GM18870 (cell line): Measurements from ENCODE around the gene DUSP15.
"Not testable (repeated sequence)": the region's sequence is repeated elsewhere in the genome, so short reads cannot be mapped to it uniquely, and the experiment has no call there.

ENCODE experiments used
- ATAC-seq: cut with Tn5 transposase; IDR thresholded peaks from one replicate; pipeline ENCODE4 v1.9.1; 2021; ENCODE audit warnings: moderate library complexity; ENCODE audit not compliant: unreplicated experiment

DUSP15 gene, protein sequence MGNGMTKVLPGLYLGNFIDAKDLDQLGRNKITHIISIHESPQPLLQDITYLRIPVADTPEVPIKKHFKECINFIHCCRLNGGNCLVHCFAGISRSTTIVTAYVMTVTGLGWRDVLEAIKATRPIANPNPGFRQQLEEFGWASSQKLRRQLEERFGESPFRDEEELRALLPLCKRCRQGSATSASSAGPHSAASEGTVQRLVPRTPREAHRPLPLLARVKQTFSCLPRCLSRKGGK

DNA sequence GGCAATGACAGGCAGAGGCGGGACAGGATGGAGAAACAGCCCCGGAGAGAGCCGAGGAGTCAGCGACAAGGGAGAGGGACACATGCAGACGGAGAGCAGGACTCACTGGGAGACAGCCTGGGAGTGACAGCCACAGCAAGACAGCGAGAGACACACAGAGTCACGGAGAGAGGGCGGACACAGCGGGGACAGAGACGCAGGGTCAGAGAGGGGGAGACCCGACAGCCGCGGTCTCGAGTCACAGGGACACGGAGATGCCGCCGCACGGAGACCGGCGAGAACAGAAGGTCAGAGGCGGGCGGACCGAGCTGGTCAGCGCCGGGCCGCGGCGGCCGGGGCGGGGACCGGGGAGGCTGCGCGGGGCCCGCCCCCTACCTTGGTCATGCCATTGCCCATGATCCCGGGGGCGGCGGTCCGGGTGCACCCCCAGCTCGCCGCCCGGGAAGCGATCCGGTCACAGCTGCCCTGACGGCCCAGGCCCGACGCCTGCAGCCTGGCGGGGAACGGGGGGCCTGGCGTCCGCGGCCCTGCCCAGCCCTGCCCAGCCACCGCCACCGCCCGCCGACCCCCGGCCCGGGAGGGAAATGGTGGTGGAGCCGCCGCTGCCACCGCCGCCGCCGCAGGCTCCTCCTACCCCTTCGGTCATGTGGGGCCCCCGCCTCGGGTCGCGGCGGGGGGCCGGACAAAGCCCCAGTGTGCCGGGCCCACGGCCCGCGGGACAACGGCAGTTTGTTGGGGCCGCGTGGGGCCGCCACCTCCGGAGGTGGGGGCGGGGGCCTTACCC lies at the start of gene DUSP15, which contains the start of gene TTLL9:
TSS of gene DUSP15 (minus strand) at position 586 of the 784 bp plus-strand sequence. CDS start at position 396, 190 bp downstream.
TSS of gene TTLL9 (plus strand) at position 693 of the 784 bp plus-strand sequence. CDS start 493 bp downstream, outside the sequence.
- no peak for ATAC-seq

DNA sequence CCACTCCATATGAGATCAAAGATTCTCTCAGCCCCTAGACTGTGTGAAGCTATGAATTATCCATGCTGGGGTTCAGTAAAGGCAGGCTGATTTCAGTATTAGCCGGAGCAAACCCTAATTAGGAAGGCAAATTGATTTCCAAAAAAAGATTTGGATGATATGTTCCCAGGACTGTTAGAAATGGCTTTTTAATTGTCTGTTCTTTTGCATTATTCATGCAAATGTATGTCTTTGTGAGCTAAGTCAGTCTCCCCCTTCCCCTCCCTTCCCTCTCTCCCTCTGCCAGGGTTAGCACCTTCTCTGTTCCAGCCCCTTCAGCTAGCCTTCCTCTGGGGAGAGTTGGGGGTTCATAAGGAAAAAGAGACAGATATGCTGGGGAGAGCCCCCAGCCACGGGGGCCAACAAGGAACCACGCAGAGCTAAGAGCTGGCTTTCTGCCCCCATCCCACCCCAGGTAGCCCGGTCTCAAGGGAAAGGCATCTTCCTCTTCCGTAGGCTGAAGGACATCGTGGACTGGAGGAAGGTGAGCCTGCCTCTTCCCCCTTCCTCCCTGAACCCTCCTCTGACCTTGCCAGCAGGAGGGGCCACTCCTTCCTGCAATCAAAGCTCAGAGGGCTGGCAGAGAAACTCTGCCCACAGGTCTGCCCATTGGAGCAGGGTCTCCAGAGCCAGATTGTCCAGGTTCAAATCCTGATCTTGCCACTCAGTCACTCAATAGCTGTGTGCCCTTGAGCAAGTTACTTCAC lies 49.3 kb upstream of the DUSP15 start:
- no peak for ATAC-seq

DNA sequence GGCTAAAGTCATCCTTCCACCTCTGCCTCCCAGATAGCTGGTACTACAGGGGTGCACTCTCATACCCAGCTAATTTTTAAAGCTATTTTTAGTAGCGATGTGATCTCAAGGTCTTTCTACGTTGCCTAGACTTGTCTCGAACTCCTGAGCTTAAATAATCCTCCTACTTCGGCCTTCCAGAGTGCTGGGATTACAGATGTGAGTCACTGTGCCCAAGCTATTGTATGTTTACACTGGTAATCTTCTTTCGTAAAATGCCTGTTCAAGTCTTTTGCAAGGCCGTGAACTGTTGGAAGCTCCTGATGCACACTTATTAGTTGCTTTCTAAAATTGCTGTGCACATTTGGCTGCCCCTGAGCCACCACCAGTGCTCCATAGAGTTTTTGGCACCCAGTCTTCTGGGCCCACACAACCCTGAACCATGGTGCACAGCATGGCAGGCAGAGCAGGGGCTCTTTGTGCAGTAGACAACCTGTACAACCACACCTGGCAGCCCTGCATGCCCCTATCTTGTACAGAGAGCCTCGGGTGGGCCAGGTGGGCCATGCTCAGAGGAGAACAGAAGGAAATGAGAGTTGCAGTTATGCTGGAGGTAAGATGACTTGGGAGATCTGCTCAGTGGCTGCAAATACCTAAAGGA lies 48.3 kb upstream of the DUSP15 start:
- no peak for ATAC-seq

DNA sequence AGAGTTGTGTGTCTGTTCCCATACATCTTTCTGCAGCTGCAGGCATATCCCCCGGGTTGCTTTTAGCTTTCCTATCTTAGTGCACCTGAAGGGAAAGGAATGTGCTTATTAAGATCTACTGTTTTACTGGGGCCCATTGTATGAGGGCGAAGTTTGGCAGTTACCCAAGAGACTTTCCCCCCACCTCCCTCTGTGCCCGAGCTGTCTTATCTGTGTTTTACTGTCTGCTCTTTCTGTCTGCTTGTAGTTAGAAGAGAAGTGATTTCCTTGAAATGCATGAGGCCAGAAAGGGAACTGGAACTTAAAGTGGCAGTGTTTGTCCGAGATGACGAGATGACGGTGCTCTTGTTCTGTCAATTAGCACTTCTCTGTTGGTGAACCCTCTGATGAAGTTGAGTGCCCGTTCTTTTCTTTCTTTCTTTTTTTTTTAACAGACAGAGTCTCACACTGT lies 47.7 kb upstream of the DUSP15 start:
- ATAC-seq, result not testable (repeated sequence)

DNA sequence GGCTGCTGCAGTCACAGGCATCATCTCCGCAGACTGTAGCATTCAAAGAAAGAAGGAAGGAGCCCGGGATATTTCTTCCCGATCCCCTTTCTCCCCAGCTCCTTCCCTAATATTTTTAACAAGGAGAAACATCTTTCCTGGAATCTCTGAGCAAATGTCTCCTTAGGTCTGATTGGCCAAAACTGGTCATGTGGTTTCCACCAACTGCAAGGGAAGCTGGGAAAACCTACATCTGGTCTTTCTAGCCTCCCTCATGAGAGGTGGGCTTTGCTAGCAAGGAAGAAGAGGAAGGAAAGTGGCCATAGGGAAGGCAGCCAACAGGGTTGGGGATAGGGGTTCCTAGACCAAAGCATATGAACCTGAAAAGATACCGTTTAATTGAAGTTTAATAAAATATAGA lies 46.4 kb upstream of the DUSP15 start:
- ATAC-seq, result no peak

DNA sequence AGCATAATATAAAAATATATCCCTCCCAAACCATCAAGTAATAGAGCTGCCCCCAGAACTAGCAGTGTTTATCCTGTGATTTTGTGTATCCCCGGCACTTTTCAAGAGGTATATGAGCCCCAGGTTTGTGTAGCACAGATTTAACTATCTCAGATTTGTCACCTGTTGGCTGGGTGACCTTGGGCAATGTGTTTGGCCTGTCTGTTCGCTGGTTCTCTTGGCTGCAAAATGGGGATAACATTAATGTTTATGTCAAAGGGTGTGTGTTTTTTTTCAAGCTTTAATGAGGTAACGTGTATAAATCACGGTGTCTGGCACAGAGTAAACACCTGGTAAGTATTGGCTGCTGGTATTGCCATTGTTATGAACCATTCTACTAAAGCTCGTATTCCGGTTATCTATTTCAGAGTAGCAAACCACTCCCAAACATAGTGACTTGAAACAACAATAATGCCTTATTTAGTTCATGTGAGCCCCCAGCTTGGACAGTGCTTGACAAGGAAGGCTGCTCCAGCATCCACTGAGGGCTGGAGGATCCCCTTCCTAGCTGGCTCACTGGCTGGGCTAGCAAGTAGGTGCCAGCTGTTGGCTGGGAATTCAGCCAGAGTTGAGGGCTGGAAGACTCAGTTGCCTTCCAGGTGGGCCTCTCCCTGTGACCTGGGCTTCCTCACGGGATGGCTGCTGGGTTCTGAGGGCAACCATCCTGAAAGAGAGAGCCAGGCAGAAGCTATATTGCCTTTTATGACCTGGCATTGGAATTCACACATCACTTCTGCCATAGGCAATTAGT lies 45.4 kb upstream of the DUSP15 start:
- ATAC-seq, result no peak

DNA sequence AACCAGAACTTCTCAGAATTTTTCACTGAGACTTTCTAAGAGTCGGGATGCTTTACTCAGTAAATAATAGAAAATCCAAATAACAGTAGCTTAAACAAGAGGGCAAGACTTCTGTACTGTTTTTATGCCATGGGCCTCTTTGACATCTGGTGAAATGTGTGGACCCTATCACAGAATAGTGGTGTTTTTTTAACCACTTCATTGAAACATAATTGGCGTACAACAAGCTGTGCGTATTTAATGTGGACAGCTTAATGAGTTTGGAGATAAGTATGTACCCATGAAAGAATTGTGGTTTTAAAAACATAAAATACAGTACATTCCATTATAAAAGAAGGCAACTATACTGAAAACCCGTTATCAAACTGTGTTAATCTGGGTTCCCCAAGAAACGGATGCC lies 43.8 kb upstream of the DUSP15 start:
- no peak for ATAC-seq

DNA sequence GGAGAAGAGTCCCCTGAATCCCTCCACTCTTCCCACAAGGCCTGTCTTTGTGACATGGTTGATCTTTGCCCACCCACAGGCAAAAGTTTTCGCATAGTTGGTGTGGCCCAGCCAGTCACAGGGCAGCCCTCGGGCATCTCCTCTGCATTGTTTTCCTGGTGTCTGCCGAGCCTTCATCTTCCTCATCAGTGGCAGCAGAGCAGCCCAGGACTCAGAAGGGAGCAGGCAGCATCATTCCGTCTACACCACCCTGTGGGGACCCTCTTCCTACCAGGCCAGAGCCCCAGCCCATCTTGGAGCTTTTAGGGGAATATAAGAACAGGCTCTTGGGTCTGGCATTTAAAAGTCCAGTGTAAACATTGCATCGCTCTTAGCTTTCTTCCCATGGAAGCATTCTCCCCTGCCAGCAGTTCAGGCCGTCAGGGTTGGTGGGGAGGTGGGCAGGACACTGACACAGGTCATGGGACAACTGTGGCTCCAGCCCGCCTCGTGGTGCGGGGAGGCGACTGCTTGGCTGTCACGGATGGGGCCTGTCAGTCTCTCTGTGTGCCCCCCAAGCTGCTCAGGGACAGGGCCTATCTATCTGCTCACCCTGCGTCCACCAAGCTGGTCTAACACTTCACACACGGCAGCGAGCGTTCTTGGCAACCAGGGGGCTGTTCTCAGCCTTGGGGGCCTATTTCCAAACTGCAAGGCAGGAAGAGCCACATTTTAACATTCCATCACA lies 43.3 kb upstream of the DUSP15 start:
- no peak for ATAC-seq

DNA sequence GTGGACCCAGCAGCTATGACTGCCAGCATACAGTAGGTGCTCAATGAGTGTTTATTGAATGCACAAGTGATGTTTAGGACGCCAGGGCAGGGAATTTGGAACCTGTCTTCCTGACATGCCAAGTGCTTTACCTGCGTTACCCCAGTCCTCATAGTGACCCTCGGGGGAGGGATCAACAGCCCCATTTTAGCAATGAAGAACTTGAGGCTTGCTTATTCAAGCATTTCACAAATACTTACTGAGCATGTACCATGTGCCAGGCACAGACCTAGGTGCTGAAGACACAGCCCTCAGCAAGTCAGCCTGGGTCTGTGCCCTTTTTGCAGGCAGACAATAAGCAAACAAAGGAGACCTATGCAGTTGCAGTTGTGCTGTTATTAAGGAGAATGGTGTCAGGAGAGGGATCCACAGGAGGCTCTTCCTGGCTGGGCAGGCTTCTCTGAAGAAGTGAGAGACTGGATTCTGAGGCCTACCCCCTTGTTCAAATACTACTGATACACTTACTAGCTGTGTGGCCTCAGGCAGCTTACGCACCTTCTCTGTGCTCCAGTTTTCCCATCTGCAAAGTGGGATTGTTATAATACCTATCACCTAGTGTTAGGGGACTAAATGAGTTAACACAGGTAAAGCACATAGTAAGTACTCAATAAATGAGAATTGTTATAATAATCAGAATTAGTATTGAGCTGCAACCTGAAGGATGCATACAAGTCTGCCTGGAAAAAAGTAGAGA lies 39.9 kb upstream of the DUSP15 start:
- ATAC-seq, result no peak

DNA sequence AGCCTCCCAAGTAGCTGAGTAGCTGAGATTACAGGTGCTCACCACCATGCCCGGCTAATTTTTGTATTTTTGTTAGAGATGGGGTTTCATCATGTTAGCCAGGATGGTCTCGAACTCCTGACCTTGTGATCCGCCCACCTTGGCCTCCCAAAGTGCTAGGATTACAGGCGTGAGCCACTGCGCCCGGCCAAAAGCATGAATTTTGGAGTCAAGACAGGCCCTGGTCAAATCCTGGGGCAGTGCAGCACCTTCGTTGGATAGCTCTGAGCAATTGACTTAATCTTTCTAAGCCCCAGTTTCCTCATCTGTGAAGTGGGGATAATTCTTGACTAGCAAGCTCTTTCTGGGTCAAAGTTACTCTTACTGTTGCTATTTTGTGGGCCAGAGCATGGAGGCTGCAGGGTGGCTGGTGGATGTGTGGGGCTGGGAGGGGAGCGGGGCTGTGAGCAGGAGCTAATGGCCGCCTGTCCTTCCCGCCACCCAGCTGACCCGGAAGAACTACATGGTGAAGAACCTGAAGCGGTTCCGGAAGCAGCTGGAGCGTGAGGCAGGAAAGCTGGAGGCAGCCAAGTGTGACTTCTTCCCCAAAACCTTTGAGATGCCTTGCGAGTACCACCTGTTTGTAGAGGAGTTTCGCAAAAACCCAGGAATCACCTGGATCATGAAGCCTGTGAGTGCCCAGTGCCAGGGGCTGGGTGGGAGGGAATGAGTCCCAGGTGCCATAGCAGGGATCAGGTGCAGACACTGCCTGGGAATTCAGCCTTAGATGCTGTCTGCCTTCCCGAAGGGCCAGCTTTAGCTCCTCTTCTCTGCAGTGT lies 39.1 kb upstream of the DUSP15 start:
- no peak for ATAC-seq

DNA sequence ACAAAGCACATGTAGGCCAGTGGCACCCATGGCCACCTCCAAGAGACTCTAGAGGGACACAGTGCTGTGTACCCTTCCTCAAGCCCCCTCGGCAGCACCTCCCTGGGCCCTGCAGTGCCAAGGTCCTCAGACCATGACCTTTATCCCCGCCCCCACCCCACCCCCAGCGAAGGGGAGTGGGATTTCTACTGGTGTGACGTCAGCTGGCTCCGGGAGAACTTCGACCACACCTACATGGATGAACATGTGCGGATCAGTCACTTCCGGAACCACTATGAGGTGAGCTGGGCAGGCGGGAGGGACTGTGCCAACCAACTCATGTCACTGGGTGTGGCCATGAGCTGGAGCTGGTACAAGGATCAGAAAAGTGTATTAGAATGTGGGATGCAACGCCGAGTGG lies 38.1 kb upstream of the DUSP15 start:
- ATAC-seq, result no peak

DNA sequence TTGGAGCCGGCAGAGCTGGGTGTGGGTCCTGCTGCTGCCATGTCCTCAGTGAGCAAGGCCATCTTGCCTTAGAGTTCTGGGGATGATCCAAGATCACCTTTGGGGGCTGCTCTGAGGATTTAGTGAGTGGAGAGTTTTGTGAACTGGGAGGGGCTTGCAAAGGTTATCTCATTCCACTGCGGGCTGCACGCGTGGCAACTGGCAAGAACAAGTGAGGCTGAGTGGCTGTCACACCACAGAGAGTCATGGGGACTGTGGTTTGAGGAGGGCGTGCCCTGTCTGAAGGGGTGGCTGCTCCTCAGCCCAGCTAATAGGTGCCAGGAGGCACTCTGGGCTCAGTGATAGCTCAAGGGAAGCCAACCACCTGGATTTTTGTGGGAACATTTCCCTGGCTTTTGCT lies 37.7 kb upstream of the DUSP15 start:
- ATAC-seq, result no peak

DNA sequence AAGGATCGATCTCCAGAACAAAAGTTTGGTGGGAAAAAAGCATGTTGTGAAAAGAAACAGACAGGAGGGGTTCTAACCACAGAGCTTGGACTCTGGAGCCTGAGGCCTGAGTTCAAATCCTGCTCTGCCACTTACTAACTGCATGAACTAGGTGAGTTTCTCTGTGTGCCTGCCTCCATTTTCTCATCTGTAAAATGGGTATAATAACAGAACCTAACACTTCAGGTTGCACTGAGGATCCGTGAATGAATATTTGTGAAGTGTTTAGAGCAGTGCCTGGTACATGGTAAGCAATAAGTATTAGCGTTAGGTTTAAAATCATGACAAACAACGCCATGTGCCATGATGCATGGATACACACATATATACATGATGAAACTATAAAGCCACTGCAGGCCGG lies 36.7 kb upstream of the DUSP15 start:
- no peak for ATAC-seq

DNA sequence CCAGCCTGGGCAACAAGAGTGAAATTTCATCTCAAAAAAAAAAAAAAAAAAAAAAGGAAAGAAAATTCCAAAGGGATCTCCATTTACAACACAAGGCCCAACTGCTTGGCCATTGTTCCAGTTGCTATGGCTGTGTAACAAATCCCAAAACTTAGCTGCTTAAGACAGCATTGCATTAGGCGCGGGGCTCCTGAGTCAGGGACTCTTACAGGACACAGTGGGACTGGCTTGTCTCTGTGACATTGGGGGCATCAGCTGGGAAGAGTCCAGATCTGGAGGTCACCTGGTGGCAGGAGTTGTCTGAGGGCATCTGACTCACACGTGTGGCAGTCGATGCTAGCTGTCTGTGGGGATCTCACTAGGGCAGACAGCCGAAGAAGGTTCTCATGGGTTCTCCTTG lies 35.7 kb upstream of the DUSP15 start:
- ATAC-seq, result no peak

DNA sequence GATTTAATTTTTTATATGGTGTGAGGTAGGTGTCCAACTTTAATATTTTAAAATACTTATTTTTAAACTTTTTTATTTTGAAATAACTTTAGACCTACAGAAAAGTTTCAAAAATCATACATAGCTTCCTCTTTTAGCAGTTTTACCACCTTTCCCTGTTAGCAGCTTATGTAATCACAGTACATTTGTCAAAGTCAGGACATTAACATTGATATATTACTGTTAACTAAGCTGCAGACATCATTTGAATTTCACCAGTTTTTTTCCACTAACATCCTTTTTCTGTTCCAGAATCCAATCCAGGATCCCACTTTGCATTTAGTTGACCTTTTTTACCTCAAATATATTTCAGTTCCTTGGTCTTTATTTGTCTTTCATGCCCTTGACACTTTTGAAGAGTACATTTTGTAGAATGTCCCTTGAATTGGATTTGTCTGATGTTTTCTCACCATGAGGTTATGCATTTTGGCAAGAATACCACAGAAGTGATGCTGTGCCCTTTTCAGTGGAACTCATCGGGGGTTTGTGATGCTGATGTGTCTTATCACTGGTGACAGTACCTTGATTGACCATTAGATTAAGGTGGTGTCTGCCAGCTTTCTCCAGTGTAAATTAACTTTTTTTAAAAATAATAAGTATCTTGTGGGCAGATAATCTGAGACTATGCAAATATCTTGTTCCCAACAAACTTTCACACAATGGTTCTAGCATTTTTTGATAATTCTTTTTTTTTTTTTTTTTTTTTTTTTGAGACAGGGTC lies 33.5 kb upstream of the DUSP15 start:
- no peak for ATAC-seq

DNA sequence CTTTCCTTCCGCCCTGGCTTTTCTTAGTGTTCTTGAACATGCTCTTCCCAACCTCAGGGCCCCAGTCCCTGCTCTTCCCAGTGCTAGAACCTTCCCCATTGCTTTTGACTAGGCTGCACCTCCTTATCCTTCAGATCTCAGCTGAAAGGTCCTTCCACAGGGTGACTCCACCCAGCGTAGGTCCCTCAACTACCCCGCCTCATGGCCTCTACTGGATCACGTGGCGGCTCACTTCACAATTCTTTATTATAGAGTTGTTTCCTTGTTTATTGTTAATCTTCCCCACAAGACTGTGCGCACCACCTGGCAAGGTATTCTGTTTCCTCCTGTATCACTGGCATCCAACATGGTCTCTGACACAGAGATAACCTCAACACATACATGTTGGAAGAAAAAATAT lies 31.3 kb upstream of the DUSP15 start:
- ATAC-seq, result no peak

DNA sequence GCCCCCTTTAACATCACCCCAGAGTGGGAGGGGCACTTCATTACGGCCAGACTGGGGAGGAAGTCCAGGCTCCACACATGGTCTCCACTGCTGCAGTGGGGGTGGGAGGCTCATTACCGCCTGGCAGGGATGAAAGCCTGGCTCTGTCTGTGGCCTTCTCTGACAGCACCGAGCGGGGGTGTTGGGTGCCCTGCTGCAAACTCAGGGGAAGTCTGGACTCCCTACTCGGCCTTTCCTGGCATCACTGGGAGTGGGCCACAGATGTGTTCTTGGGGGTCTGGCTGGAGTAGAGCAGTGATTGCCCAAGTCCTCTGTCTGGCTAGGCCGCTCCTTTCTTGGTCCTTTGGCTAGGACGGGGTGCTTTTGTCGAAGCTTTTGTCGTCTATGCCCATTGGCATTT lies 27.2 kb upstream of the DUSP15 start:
- ATAC-seq, result no peak
